K562 (cell line): ENCODE data around the gene ZDHHC5. TPM values are rescaled to one million over a fixed set of nuclear protein-coding genes. Genes with fewer than 3 reads are reported as not detected.

Experiments
- BCL6 ChIP-seq: fragments of 250-450 bp; sonication (Bioruptor Pico); IDR thresholded peaks from 2 replicates; pipeline ENCODE4 v1.4.0; 2020
- HNRNPK ChIP-seq: fragments of 200-400 bp; formaldehyde crosslinking; IDR thresholded peaks from one replicate; pipeline ENCODE4 v1.6.1; 2018; ENCODE audit warnings: mild to moderate bottlenecking, low read depth, low read length; ENCODE audit not compliant: poor library complexity, severe bottlenecking
- KAT2B ChIP-seq: IDR thresholded peaks from one replicate; pipeline ENCODE4 v1.6.1; 2012; ENCODE audit warnings: low read depth, mild to moderate bottlenecking, control low read depth, inconsistent platforms, low read length, moderate library complexity
- KDM1A ChIP-seq, 2 experiments: fragments of 450-650 bp; IDR thresholded peaks; 2 replicates each; pipeline ENCODE4 v1.6.1; 2016; ENCODE audit warnings: mild to moderate bottlenecking in 2 of 2
- MEIS2 ChIP-seq: fragments of 450-650 bp; IDR thresholded peaks from 2 replicates; pipeline ENCODE4 v1.6.1; 2014; ENCODE audit warnings: mild to moderate bottlenecking; ENCODE audit not compliant: partially characterized antibody
- TEAD2 ChIP-seq: fragments of 450-650 bp; IDR thresholded peaks from 2 replicates; pipeline ENCODE4 v1.6.1; 2016; ENCODE audit warnings: missing genetic modification characterization, control low read depth, missing compliant biosample characterization
- XRCC5 ChIP-seq: fragments of 200-400 bp; formaldehyde crosslinking; IDR thresholded peaks from 2 replicates; pipeline ENCODE4 v1.6.1; 2017; ENCODE audit warnings: low read depth, mild to moderate bottlenecking, low read length
- YY1 ChIP-seq, 3 experiments: IDR thresholded peaks; 2 replicates each; pipeline ENCODE4 v1.6.1; 2011; ENCODE audit warnings: low read length in 2 of 3, mild to moderate bottlenecking in 2 of 3, moderate library complexity in 2 of 3, borderline replicate concordance in 1 of 3, control low read depth in 1 of 3, low read depth in 1 of 3; ENCODE audit not compliant: insufficient read depth in 3 of 3, insufficient replicate concordance in 2 of 3, control insufficient read depth in 1 of 3, insufficient read length in 1 of 3; ENCODE audit errors: extremely low read depth in 1 of 3
- ZNF140 ChIP-seq: fragments of 250-450 bp; sonication (Bioruptor Pico); IDR thresholded peaks from 2 replicates; pipeline ENCODE4 v1.8.0; 2021; ENCODE audit warnings: moderate library complexity, mild to moderate bottlenecking, inconsistent platforms
- ZNF583 ChIP-seq: fragments of 250-450 bp; sonication (Bioruptor Pico); IDR thresholded peaks from 2 replicates; pipeline ENCODE4 v1.4.0; 2020
- ZNF830 ChIP-seq: fragments of 250-450 bp; sonication (Bioruptor Pico); IDR thresholded peaks from 2 replicates; pipeline ENCODE4 v1.5.0; 2021; ENCODE audit warnings: mild to moderate bottlenecking
- polyA plus RNA-seq, 8 experiments: library from polyadenylated mRNA; depleted of rRNA in 4 of 8; stranded (reverse) in 5 of 8; unstranded in 3 of 8; fragments of >200 nt; fragmentation: Nextera tagmentation in 2 of 8; fragmentation: Illumina TruSeq in 1 of 8; extraction: Ambion mirVana in 2 of 8; extraction: Trizol in 1 of 8; gene quantifications; 2 replicates each; pipeline versions ENCODE4 v1.2.1 to v1.2.3, GENCODE V29; 2011 to 2014; ENCODE audit warnings: inconsistent platforms in 1 of 8, missing spikeins in 1 of 8
- total RNA-seq, 7 experiments: library from RNA; depleted of rRNA in 6 of 7; stranded (reverse); fragments of >200 nt in 6 of 7; fragmentation: Illumina TruSeq in 2 of 7; extraction: Trizol in 2 of 7; gene quantifications; 2 replicates each; pipeline versions ENCODE4 v1.2.1 to v1.2.3, GENCODE V29; 2011 to 2021; ENCODE audit warnings: low replicate concordance in 1 of 7
- TF ChIP-seq, protein P1 (sequence below): sonication (generic); formaldehyde crosslinking; IDR thresholded peaks from 2 replicates; pipeline ENCODE4 v1.8.0; 2023; ENCODE audit warnings: mild to moderate bottlenecking, missing genetic modification reagents
- TF ChIP-seq, protein P2 (sequence below), 3 experiments: fragments of 200-800 bp in 1 of 3; fragments of 250-450 bp in 1 of 3; fragments of 450-650 bp in 1 of 3; sonication (Bioruptor Pico) in 1 of 3; sonication (Bioruptor generic) in 1 of 3; formaldehyde crosslinking in 1 of 3; IDR thresholded peaks; 2 replicates each; pipeline versions ENCODE4 v1.6.1 to v1.8.0; 2016 to 2022; ENCODE audit warnings: mild to moderate bottlenecking in 2 of 3, missing genetic modification characterization in 2 of 3, missing compliant biosample characterization in 1 of 3, moderate library complexity in 1 of 3
- TF ChIP-seq, protein P3 (sequence below), 2 experiments: fragments of 450-650 bp; conservative IDR thresholded peaks; 2 replicates each; pipeline ENCODE4 v1.6.1; 2017; ENCODE audit warnings: mild to moderate bottlenecking in 2 of 2, moderate library complexity in 2 of 2
- TF ChIP-seq, protein P4 (sequence below): fragments of 450-650 bp; IDR thresholded peaks from 2 replicates; pipeline ENCODE4 v1.6.1; 2016; ENCODE audit warnings: low read depth, mild to moderate bottlenecking, moderate library complexity

Gene ZDHHC5
- total and polyA plus RNA-seq, 9 of the 15 experiments (the other 6 are each of a cell fraction or from before 2014, with no cell fraction given) = 3.8 to 64.2 (median 35.9) TPM

DNA sequence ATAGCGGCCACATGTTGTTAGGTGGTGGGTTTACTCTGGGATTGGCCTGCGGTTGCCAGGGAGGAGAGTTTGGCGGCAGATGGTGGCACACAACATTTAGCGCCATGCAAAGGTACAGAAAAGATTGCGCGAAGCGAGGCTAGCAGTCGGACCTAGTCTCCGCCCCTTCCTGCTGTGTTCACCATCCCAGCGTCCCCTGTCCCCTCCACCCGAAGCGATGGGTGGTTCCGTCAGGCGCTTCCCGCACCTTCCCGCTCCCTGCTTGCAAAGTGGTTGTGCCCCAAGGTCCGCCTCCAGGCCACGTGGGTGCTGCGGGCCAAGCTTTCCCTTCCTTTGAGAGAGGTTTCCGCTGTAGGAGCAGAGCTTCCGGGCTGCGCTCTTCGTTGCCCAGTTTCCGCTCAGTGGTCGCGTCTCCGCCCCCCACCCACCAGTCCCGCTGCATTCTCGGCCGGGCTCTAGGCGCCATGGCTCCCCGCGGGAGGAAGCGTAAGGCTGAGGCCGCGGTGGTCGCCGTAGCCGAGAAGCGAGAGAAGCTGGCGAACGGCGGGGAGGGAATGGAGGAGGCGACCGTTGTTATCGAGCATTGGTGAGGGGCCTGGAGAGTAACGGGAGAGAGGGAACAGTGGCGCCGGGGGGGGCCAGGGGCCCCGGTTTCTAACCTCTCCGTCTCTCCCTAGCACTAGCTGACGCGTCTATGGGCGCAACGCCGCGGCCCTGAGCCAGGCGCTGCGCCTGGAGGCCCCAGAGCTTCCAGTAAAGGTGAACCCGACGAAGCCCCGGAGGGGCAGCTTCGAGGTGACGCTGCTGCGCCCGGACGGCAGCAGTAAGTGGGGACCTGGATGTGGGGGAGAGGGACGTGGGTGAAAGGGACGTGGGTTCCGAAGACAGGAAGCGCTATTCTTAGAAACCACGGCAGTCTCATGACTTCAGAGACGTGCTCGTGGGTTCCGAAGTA is 73.5 kb downstream of the ZDHHC5 start, which contains the start of gene SELENOH (continued):
- TF ChIP-seq, protein P1, sequence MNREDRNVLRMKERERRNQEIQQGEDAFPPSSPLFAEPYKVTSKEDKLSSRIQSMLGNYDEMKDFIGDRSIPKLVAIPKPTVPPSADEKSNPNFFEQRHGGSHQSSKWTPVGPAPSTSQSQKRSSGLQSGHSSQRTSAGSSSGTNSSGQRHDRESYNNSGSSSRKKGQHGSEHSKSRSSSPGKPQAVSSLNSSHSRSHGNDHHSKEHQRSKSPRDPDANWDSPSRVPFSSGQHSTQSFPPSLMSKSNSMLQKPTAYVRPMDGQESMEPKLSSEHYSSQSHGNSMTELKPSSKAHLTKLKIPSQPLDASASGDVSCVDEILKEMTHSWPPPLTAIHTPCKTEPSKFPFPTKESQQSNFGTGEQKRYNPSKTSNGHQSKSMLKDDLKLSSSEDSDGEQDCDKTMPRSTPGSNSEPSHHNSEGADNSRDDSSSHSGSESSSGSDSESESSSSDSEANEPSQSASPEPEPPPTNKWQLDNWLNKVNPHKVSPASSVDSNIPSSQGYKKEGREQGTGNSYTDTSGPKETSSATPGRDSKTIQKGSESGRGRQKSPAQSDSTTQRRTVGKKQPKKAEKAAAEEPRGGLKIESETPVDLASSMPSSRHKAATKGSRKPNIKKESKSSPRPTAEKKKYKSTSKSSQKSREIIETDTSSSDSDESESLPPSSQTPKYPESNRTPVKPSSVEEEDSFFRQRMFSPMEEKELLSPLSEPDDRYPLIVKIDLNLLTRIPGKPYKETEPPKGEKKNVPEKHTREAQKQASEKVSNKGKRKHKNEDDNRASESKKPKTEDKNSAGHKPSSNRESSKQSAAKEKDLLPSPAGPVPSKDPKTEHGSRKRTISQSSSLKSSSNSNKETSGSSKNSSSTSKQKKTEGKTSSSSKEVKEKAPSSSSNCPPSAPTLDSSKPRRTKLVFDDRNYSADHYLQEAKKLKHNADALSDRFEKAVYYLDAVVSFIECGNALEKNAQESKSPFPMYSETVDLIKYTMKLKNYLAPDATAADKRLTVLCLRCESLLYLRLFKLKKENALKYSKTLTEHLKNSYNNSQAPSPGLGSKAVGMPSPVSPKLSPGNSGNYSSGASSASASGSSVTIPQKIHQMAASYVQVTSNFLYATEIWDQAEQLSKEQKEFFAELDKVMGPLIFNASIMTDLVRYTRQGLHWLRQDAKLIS = peak; percentile 62; the same call in 1 of the 2 replicates
- TF ChIP-seq BCL6 (CRISPR knock-in tag) (no peak), MEIS2 (no peak), TEAD2 (tag) (no peak), KAT2B (no peak), ZNF830 (CRISPR knock-in tag) (no peak), HNRNPK (no peak), KDM1A (IDR thresholded peaks at IDR 0.05) (no peak), XRCC5 (peak; percentile 99), ZNF583 (CRISPR knock-in tag) (0 out of 2 replicates have a peak, but pooled peaks have one; percentile 35), ZNF140 (CRISPR knock-in tag) (no peak), YY1 (IDR thresholded peaks at IDR 0.05; ENCODE audit: borderline replicate concordance in 1 of 3, control insufficient read depth in 1 of 3, extremely low read depth in 1 of 3, insufficient read depth in 3 of 3, insufficient read length in 1 of 3, insufficient replicate concordance in 2 of 3, low read depth in 1 of 3, low read length in 2 of 3) (peak; percentile 19 to 80 (median 72))
- TF ChIP-seq, protein P2, sequence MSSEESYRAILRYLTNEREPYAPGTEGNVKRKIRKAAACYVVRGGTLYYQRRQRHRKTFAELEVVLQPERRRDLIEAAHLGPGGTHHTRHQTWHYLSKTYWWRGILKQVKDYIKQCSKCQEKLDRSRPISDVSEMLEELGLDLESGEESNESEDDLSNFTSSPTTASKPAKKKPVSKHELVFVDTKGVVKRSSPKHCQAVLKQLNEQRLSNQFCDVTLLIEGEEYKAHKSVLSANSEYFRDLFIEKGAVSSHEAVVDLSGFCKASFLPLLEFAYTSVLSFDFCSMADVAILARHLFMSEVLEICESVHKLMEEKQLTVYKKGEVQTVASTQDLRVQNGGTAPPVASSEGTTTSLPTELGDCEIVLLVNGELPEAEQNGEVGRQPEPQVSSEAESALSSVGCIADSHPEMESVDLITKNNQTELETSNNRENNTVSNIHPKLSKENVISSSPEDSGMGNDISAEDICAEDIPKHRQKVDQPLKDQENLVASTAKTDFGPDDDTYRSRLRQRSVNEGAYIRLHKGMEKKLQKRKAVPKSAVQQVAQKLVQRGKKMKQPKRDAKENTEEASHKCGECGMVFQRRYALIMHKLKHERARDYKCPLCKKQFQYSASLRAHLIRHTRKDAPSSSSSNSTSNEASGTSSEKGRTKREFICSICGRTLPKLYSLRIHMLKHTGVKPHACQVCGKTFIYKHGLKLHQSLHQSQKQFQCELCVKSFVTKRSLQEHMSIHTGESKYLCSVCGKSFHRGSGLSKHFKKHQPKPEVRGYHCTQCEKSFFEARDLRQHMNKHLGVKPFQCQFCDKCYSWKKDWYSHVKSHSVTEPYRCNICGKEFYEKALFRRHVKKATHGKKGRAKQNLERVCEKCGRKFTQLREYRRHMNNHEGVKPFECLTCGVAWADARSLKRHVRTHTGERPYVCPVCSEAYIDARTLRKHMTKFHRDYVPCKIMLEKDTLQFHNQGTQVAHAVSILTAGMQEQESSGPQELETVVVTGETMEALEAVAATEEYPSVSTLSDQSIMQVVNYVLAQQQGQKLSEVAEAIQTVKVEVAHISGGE (CRISPR knock-in tag; IDR thresholded peaks at IDR 0.05) = peak; percentile 97 to 99 (median 98)
- TF ChIP-seq, protein P3, sequence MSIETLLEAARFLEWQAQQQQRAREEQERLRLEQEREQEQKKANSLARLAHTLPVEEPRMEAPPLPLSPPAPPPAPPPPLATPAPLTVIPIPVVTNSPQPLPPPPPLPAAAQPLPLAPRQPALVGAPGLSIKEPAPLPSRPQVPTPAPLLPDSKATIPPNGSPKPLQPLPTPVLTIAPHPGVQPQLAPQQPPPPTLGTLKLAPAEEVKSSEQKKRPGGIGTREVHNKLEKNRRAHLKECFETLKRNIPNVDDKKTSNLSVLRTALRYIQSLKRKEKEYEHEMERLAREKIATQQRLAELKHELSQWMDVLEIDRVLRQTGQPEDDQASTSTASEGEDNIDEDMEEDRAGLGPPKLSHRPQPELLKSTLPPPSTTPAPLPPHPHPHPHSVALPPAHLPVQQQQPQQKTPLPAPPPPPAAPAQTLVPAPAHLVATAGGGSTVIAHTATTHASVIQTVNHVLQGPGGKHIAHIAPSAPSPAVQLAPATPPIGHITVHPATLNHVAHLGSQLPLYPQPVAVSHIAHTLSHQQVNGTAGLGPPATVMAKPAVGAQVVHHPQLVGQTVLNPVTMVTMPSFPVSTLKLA (conservative IDR thresholded peaks at IDR 0.05) = peak; percentile 99
- TF ChIP-seq, protein P4, sequence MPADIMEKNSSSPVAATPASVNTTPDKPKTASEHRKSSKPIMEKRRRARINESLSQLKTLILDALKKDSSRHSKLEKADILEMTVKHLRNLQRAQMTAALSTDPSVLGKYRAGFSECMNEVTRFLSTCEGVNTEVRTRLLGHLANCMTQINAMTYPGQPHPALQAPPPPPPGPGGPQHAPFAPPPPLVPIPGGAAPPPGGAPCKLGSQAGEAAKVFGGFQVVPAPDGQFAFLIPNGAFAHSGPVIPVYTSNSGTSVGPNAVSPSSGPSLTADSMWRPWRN = no peak
